GM19193 (cell line): ENCODE results near the gene REN.

Experiments used
- POLR2A ChIP-seq: IDR thresholded peaks from 4 replicates; pipeline ENCODE4 v1.6.1; 2011; ENCODE audit not compliant: insufficient read depth, insufficient read length; ENCODE audit errors: extremely low read depth

REN gene

DNA sequence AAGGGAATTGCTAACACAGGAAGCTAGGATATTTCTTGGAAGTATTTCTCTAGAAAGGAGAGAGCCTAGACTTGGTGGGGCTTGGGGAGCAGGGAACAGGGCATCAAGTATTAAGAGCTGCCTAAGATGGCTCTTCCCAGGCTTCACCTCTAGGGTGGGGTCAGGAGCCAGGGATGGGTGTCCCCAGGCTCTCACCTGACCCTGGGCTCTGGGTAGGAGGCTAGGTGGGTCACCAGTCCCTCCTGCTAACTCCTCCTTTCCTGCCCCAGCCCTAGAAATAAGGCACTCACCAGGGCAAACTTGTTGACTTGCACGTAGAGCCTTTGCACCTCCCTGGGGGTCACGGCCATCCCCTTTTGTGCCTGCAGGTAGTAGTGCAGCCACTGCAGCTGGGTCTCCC, 29.3 kb downstream of the REN start:
- TF ChIP-seq POLR2A: no peak

DNA sequence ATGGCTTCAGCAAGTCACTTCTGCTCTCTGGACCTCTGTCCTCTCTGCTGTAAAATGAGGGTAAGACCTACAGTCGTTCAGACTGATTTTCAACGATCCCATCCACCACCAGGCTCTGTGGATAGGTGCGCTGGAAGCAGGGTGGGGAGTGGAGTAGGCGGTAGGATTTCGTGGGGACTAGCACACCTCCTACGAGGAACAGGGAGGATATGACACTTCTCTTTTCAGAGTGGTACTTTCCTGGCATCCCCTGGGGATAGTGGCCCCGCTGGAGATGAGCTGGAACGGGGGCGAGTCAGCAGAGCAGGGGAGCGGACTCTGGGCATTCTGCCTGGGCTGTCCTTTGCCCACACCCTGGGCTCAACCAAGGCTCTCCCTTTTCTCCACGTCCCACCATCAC, 32.0 kb downstream of the REN start:
- TF ChIP-seq POLR2A: no peak

DNA sequence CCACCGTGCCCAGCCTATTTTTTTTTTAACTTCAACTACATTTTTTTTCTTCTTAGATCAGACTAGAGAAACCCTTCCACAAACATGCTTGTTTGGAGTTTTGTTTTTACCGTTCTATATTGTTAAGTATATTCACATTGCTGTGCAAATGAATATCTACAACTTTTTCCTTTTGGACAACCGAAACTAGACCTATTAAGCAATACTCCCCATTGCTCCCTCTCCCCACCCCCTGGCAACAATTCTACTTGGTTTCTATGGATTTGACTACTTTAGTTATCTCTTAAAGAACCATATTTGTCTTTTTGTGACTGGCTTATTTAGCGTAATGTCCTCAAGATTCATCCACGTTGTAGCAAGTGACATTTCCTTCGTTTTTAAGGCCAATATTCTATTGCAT, 33.4 kb downstream of the REN start:
- TF ChIP-seq POLR2A: no peak

DNA sequence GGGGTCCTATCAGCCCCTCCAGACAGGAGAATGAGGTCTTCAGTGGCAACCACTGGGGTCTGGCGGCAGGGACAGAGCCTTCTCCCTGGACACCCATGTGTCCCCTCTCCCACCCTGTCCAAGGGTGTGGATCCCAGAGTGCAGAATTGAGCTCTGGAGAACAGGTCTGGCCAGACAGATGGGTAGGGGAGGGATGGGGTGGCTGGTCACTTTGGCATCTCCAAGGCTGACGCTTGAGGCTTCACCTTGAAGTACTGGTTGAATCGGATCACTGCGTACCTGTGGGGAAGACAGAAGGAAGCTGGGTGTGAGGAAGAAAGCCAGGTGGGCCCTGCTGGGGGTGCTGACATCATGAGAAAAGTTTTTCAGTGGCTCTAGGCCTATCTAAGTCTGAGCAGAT, 34.2 kb downstream of the REN start:
- TF ChIP-seq POLR2A: no peak

DNA sequence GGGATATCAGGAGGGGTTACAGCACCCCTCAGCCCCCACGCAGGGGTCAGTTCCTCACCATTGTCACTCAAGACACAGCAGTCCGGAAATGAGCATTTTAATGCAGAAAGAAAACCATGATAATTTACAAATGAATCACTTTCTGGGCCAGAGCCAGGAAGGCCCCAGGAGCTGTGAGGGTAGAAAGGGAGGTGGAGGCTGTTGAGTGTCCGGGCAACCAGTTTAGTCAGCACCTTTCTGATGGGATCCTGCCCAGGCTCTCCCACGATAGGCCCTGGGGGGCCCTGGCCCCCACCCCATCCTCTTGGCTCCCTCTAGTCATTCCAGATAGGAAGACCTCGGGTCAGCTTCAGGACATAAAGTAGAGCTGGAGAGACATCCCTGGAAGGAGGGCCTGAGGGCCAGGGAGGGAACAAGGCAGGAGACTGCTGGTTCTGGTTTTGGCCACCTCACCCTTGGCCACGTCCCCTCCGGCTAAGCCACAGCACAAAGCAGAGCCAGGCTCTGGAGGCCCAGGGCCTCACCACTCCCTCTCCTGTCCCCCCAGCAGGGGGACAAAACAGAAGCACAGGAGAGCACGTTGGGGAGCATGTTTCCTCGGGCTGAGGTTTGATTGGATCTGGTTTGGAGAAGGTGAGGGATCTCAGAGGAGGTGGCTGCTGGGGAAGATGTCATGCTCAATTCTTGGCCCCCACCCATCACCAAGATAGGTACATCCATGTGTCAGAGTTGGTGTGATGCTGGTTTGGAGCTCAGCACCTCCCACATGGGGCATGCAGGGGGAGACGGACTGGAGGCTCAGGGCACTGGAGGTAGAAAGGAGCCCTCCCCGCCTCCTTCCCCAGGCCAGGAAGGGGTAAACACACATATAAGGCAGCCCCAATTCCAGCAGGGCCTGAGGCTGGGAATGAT, 34.9 kb downstream of the REN start:
- TF ChIP-seq POLR2A: no peak

DNA sequence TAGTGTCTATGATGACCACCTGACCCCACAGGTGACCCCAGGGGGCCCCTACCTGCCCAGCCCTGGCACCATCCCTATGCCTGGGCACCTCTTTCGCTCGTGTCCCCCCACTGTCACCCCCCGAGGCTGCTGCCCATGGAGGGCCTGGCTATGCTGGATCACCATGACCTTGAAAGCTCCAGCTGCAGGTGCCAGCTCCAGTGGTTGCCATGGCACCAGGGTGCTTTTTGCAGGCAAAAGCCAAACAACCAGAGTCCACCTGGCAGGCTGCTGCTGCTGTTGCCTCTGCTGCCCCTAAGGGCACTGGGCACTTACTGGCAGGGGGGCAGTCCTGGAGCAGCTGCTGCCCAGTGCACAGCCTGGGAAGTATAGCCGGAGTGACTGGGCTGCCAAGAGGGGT, 36.0 kb downstream of the REN start:
- TF ChIP-seq POLR2A: no peak

DNA sequence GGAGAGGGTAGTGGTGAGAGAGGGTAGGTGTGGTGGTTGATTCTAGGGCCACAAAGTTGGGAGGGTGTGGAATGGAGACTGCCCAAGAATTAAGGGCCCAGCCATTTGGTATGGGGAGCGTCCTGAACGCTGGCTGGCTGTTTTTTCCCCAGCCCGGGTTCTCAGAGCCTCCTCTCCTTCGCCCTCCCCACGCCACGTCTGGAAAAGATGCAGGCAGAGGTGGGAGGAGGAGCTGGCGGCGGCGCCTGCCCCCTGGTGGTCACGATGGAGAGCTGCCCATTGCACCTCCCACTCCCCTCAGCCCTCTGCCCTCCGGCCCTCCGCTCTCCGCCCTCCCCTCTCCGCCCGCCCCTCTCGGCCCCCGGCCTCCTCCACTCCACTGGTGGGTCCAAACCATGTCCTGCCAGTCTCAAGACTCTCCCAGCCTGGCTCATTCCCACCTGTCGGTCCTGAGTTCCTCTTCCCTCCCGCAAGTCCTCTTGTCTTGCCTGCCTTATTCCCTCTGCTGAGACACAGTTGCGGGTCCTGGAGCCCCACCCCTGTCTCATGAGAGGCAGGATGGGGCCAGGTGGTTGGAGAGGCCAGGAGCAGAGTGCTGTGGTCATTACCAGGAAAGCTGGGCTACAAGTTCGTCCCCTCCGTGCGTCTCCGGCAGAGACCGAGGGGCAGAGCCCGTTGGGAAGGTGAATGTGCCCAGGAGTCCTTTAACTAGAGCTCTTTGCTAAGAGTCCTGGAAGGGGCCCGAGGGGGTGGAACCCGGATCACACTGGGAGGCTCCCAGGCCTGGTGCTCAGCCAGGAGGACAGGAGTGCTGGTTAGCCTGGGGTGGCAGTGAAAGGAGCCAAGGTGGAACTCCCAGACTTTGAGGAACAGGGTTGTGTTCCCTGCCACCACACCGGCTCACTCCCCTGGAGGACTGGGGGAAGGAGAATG, 36.9 kb downstream of the REN start:
- TF ChIP-seq POLR2A: no peak

DNA sequence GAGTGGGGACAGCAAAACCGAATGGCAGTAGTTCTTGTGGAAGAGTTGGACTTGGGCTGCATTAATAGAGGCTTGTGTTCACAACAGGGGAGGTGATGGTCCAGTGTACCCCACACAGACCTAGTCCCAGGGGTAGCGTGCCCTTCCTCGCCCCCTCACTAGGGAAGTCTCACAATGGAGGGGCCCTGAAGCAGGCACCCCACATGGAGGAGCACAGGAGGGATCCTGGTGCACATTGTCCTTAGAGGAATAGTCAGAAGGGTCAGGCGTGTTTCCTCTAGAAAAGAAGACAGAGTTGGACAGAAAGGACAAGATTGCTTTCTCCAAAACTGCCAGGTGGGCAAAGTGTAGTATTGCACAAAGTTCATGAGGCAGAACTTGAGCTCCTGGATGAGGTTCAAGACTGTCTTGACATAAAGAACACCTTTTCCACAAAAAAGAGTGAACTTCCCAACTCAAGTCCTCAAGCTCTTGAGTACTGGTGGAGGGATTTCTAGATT, 37.6 kb downstream of the REN start:
- TF ChIP-seq POLR2A: no peak

DNA sequence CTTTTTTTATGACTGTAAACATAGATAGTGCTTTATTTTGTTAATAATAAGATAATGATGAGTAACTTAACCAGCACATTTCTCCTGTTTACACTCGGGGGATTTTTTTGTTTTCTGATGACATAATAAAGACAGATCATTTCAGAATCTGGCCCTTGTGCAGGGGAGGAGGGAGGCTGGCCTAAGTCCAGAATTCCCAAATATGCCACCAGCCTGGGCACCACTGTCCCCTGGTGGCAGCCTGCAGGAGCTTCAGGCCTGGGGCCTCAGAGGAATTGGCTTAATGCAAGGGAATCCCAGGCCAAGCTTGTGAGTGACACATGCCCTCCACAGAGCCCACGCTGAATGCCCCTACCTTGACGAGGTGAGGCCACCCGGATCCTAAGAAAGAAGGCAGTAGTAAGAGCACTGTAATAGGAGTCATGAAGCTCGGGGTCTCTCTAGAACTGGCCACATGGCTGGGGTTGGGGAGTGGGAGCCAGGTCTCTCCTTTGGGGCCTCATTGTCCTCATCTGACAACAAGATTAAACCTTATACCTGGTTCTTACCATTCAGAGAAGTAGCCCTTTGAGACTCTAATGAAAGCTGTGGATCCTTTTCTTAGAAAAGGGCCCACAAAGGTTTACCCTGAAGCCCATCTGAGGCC, 38.4 kb downstream of the REN start:
- TF ChIP-seq POLR2A: no peak

DNA sequence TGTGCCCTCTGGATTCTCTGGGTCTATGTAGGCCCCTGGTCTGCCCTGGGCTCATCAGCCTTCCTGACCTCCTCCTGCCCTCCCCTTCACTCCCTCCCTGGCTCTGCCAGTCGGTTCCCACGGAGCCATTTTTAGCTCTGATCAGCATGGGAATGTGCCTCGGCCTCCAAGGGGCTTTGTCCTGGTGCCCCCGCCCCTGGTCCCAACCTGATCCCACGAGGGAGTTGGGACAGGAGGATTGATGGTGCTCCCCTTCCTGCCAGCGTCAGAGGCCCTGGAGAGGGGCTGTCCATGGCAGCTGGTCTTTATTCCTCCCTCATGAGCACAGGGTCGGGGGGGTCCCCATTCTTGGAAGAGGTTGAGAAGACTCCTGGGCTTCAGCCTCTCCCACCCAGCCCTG, 39.2 kb downstream of the REN start:
- TF ChIP-seq POLR2A: no peak

DNA sequence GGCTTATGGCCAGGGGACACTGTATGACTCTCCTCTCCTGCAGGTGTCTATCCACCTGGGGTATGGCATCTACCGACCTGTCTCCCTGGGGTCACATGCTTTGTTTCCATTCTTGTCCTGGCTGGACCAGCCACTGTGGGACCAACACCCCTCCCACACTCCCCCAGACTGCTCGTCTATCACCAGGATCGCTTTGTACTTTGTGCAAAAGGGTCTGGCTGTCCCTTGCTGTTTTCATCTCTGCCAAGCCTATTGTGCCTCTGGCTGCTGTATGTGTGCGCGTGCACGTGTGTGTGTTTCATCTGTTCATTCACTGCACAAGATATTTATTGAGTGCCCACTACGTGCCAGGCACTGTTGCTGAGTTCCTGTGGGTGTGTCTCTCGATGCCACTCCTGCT, 39.8 kb downstream of the REN start:
- no peak for TF ChIP-seq POLR2A

DNA sequence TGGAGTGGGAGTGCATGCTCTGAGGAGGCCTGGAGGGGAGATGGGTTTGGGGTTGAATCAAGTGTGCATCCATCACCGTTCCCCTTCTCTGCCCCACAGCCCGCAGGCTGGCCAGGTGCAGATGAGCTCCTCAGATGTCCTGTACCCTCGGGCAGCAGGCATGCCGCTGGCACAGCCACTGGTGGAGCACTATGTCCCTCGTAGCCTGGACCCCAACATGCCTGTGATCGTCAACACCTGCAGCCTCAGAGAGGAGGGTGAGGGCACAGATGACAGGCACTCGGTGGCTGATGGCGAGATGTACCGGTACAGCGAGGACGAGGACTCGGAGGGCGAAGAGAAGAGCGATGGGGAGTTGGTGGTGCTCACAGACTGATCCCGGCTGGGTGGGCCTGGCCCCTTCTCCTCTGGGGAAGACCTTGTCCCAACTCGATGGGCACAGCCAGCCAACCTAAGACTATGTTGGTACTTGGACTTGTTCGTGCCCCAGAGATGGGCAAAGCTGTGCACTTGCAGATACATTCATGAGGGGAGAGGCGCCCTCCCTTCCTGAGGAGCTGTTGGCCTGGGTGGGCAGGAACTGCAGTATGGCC, 40.3 kb downstream of the REN start:
- no peak for TF ChIP-seq POLR2A

DNA sequence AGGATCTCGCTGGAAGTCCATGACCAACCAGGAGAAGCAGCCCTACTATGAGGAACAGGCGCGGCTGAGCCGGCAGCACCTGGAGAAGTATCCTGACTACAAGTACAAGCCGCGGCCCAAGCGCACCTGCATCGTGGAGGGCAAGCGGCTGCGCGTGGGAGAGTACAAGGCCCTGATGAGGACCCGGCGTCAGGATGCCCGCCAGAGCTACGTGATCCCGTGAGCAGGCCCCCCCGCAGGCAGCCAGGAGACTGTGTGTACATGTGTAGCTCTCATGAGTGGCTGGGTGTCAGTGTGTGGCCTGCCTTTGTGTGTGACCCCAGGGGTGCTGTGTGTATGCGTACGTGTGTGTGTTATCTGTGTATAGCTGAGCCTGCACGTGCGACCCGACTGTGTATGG, 41.5 kb downstream of the REN start:
- no peak for TF ChIP-seq POLR2A

DNA sequence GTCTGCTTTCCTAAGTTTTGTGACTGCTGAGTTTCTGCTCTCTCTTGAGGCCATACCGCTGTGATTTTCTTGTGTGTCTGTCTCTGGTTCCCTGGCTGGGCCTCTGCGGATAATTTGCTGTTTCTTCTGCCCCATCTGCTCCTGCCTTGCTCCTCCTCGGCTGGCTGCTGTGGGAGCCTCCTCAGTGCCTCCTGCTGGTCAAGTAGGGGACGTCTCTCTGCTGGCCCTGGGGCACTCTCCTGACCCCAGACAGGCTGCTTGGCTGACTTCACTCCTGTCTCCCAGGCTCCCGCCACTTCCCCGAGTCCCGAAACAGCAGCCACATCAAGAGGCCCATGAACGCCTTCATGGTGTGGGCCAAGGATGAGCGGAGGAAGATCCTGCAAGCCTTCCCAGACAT, 42.8 kb downstream of the REN start:
- no peak for TF ChIP-seq POLR2A
